OCI-M1 (cell line): ENCODE results near the gene ARAP1.

ENCODE experiments used
- DNase-seq: peaks from one replicate; lab custom pipeline; 2025; lab: John Stamatoyannopoulos, UW

ARAP1 gene

GRCh38 chr11:72705442-72706365 lies 46.5 kb downstream of the ARAP1 start:
- DNase-seq: no peak

- DNase-seq: no peak
Measured at GRCh38 chr11:72704783-72705265, 47.4 kb downstream of the ARAP1 start.

GRCh38 chr11:72704028-72704782 lies 48.0 kb downstream of the ARAP1 start:
- no peak for DNase-seq

GRCh38 chr11:72703267-72704008 lies 48.8 kb downstream of the ARAP1 start:
- DNase-seq: no peak

- no peak for DNase-seq
Measured at GRCh38 chr11:72702577-72703241, 49.5 kb downstream of the ARAP1 start.

- no peak for DNase-seq
Measured at GRCh38 chr11:72702096-72702495, 50.1 kb downstream of the ARAP1 start.

GRCh38 chr11:72701466-72701865 lies 50.7 kb downstream of the ARAP1 start:
- DNase-seq: no peak

- no peak for DNase-seq
Measured at GRCh38 chr11:72700146-72700545, 52.1 kb downstream of the ARAP1 start.

GRCh38 chr11:72697814-72698213 lies 54.4 kb downstream of the ARAP1 start:
- no peak for DNase-seq

- no peak for DNase-seq
Measured at GRCh38 chr11:72696866-72697700, 55.1 kb downstream of the ARAP1 start.

GRCh38 chr11:72695354-72695753 lies 56.9 kb downstream of the ARAP1 start:
- no peak for DNase-seq

GRCh38 chr11:72693271-72693968 lies 58.8 kb downstream of the ARAP1 start:
- DNase-seq: no peak

- DNase-seq: no peak
Measured at GRCh38 chr11:72692498-72693237, 59.5 kb downstream of the ARAP1 start.

- DNase-seq: no peak
Measured at GRCh38 chr11:72690166-72690565, 62.0 kb downstream of the ARAP1 start.

GRCh38 chr11:72688929-72689328 lies 63.3 kb downstream of the ARAP1 start:
- DNase-seq: no peak

- no peak for DNase-seq
Measured at GRCh38 chr11:72688486-72688885, 63.7 kb downstream of the ARAP1 start.

- no peak for DNase-seq
Measured at GRCh38 chr11:72687326-72687725, 64.9 kb downstream of the ARAP1 start.

GRCh38 chr11:72686639-72687220 lies 65.5 kb downstream of the ARAP1 start:
- no peak for DNase-seq
